Measurements from ENCODE around the gene SLC6A20. TPM values are rescaled to one million over a fixed set of nuclear protein-coding genes. Genes with fewer than 3 reads are reported as not detected.

Gene SLC6A20
- total and polyA plus RNA-seq, 9 donors: 0.05 to 3.3 (median 0.23) TPM; not detected in 2

DNA sequence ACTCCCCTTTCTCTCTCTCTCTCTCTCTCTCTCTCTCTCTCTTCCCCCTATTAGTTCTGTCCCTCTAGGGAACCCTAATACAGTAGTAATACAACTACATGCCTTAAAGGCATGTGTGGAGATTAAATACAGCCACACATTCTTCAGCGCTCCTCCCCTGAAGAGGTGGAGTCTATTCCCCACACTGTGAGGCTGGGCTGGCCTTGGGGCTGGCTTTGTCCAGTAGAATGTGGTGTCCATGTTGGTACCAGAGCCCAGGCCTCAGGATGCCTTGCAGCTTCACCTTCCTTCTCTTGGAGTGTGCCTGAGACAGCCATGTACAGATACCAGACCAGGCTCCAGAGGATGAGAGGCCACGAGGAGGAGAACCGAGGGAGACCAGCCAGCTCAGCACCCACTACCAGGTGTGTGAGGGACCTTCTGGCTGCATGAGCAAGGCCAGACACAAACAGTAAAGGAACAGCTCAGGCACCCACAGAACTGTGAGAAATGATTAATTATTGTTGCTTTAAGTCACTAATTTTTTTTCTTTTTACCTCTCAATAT lies 10.7 kb downstream of the SLC6A20 start:
- TF ChIP-seq POLR2A (IDR thresholded peaks at IDR 0.05) (no peak), EP300 (IDR thresholded peaks at IDR 0.05) (no peak)
- TF ChIP-seq, protein P1, sequence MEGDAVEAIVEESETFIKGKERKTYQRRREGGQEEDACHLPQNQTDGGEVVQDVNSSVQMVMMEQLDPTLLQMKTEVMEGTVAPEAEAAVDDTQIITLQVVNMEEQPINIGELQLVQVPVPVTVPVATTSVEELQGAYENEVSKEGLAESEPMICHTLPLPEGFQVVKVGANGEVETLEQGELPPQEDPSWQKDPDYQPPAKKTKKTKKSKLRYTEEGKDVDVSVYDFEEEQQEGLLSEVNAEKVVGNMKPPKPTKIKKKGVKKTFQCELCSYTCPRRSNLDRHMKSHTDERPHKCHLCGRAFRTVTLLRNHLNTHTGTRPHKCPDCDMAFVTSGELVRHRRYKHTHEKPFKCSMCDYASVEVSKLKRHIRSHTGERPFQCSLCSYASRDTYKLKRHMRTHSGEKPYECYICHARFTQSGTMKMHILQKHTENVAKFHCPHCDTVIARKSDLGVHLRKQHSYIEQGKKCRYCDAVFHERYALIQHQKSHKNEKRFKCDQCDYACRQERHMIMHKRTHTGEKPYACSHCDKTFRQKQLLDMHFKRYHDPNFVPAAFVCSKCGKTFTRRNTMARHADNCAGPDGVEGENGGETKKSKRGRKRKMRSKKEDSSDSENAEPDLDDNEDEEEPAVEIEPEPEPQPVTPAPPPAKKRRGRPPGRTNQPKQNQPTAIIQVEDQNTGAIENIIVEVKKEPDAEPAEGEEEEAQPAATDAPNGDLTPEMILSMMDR (IDR thresholded peaks at IDR 0.05): no peak
- H3K27ac ChIP-seq: no peak overlapping the region
- DNase-seq: no peak
- H3K4me1 ChIP-seq (ENCODE audit: insufficient read depth): no peaks in the 10 kb centered on the region
- no peak overlapping the region for H3K4me3 ChIP-seq
- H3K27me3 ChIP-seq: no peaks in the 10 kb centered on the region
- no peaks in the 10 kb centered on the region for H3K9me3 ChIP-seq
- intact Hi-C loops (cut with DNase I): no loop called here
- WGBS, 3 donors: 45 to 67% (median 60%) methylated on average over 3 of the region's 3 CpGs
- H3K36me3 ChIP-seq: no peaks in the 10 kb centered on the region

- Histone ChIP-seq H3K36me3 (no peaks in the 10 kb centered on the region), H3K4me3 (no peak overlapping the region), H3K4me1 (ENCODE audit: insufficient read depth) (no peaks in the 10 kb centered on the region), H3K27ac (no peak overlapping the region), H3K27me3 (no peaks in the 10 kb centered on the region), H3K9me3 (no peaks in the 10 kb centered on the region)
- WGBS, 3 donors: 92 to 94% (median 94%) methylated on average over 3 of the region's 3 CpGs
- intact Hi-C loops (cut with DNase I): no loop called here
- DNase-seq: no peak
- TF ChIP-seq, protein P1 (IDR thresholded peaks at IDR 0.05): no peak
- no peak for TF ChIP-seq EP300 (IDR thresholded peaks at IDR 0.05)
Measured at GRCh38 chr3:45783667-45784066, 12.7 kb downstream of the SLC6A20 start.

- no peaks in the 10 kb centered on the region for H3K36me3 ChIP-seq
- intact Hi-C loops (cut with DNase I): no loop called here
- 89 to 90% (median 89%) methylated on average over 3 of the region's 3 CpGs for WGBS, 3 donors
- no peak for DNase-seq
- TF ChIP-seq POLR2A (IDR thresholded peaks at IDR 0.05): no peak
- no peak for TF ChIP-seq EP300 (IDR thresholded peaks at IDR 0.05)
- TF ChIP-seq, protein P1 (IDR thresholded peaks at IDR 0.05): no peak
- no peaks in the 10 kb centered on the region for H3K9me3 ChIP-seq
- no peak overlapping the region for H3K4me3 ChIP-seq
- H3K4me1 ChIP-seq (ENCODE audit: insufficient read depth): no peaks in the 10 kb centered on the region
- H3K27me3 ChIP-seq: no peaks in the 10 kb centered on the region
- H3K27ac ChIP-seq: no peak overlapping the region
Measured at GRCh38 chr3:45782381-45782780, 14.0 kb downstream of the SLC6A20 start.

GRCh38 chr3:45781841-45782240 lies 14.5 kb downstream of the SLC6A20 start:
- no peak overlapping the region for H3K27ac ChIP-seq
- WGBS, 3 donors: 94 to 95% (median 94%) methylated on average over 12 of the region's 12 CpGs
- no peak for DNase-seq
- no peak for TF ChIP-seq POLR2A (IDR thresholded peaks at IDR 0.05)
- TF ChIP-seq, protein P1 (IDR thresholded peaks at IDR 0.05): no peak
- H3K4me1 ChIP-seq (ENCODE audit: insufficient read depth): no peaks in the 10 kb centered on the region
- no peak overlapping the region for H3K4me3 ChIP-seq
- H3K36me3 ChIP-seq: no peaks in the 10 kb centered on the region
- intact Hi-C loops (cut with DNase I): no loop called here
- no peaks in the 10 kb centered on the region for H3K9me3 ChIP-seq
- no peaks in the 10 kb centered on the region for H3K27me3 ChIP-seq

Measured in ovary (tissue), 9 donors.